ENCODE data around the gene SERINC5. TPM values are rescaled to one million over a fixed set of nuclear protein-coding genes. Genes with fewer than 3 reads are reported as not detected.

Gene SERINC5
- total and polyA plus RNA-seq, 12 donors, result 14.4 to 258 (median 88.0) TPM

- DNase-seq, result peak in 1 of 7 donors; percentile 14
- no peak overlapping the region for H3K27ac ChIP-seq
- H3K4me3 ChIP-seq, result no peak overlapping the region
- peaks cover 0 to 49% of the 10 kb centered on the region in 2 donors for H3K36me3 ChIP-seq (replicated peaks in 1 of 2)
- TF ChIP-seq, protein P1, sequence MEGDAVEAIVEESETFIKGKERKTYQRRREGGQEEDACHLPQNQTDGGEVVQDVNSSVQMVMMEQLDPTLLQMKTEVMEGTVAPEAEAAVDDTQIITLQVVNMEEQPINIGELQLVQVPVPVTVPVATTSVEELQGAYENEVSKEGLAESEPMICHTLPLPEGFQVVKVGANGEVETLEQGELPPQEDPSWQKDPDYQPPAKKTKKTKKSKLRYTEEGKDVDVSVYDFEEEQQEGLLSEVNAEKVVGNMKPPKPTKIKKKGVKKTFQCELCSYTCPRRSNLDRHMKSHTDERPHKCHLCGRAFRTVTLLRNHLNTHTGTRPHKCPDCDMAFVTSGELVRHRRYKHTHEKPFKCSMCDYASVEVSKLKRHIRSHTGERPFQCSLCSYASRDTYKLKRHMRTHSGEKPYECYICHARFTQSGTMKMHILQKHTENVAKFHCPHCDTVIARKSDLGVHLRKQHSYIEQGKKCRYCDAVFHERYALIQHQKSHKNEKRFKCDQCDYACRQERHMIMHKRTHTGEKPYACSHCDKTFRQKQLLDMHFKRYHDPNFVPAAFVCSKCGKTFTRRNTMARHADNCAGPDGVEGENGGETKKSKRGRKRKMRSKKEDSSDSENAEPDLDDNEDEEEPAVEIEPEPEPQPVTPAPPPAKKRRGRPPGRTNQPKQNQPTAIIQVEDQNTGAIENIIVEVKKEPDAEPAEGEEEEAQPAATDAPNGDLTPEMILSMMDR (IDR thresholded peaks at IDR 0.05), result no peak
- TF ChIP-seq POLR2A (IDR thresholded peaks at IDR 0.05), result no peak
- no peaks in the 10 kb centered on the region for H3K9me3 ChIP-seq (replicated peaks in 1 of 3)
- WGBS, 4 donors, result 85 to 89% (median 87%) methylated on average over 11 of the region's 11 CpGs
- no peaks in the 10 kb centered on the region for H3K27me3 ChIP-seq
- intact Hi-C loops (cut with DNase I), result no loop called here
- no peaks in the 10 kb centered on the region for H3K4me1 ChIP-seq (replicated peaks in 1 of 2)
Measured at GRCh38 chr5:80150731-80151130, 105.1 kb downstream of the SERINC5 start.

DNA sequence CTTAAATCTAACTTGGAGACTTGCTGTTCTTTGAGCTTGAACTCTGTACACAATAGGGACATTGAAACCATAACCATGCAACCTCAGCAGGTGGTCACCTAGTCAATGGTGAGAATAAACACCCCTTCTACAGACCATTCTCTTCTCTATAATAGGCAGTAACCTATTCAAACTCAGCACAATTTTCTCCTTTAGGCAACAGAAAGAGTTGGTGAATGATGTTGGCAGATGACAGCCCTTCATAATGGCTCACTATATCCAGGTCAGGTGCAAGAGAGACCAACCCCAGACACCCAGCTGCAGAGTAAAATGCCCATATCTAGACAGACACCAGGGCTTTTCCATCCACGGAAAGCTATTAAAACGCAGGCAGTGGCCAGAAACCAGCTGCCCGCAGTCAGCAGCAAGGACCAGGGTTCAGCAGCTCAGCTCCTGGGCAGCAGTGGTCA is 106.7 kb downstream of the SERINC5 start:
- TF ChIP-seq POLR2A (IDR thresholded peaks at IDR 0.05), result no peak
- TF ChIP-seq, protein P1 (IDR thresholded peaks at IDR 0.05), result no peak
- intact Hi-C loops (cut with DNase I), result no loop called here
- H3K4me1 ChIP-seq (replicated peaks in 1 of 2), result no peaks in the 10 kb centered on the region
- H3K4me3 ChIP-seq, result no peak overlapping the region
- WGBS, 4 donors, result 82 to 100% (median 88%) methylated on average over 2 to 3 of the region's 3 CpGs
- H3K36me3 ChIP-seq (replicated peaks in 1 of 2), result peaks cover 0 to 57% of the 10 kb centered on the region in 2 donors
- H3K27ac ChIP-seq, result peak overlapping the region in 1 of 5 donors; percentile 18
- H3K9me3 ChIP-seq (replicated peaks in 1 of 3), result no peaks in the 10 kb centered on the region
- DNase-seq, result peak in 1 of 7 donors; percentile 17
- H3K27me3 ChIP-seq, result no peaks in the 10 kb centered on the region

GRCh38 chr5:80147119-80147815 is 108.6 kb downstream of the SERINC5 start:
- TF ChIP-seq, protein P1 (IDR thresholded peaks at IDR 0.05), result no peak
- TF ChIP-seq POLR2A (IDR thresholded peaks at IDR 0.05), result no peak
- Histone ChIP-seq H3K9me3 (replicated peaks in 1 of 3) (no peaks in the 10 kb centered on the region), H3K27ac (no peak overlapping the region), H3K27me3 (no peaks in the 10 kb centered on the region), H3K4me1 (replicated peaks in 1 of 2) (peaks cover 0 to 7% of the 10 kb centered on the region in 2 donors), H3K36me3 (replicated peaks in 1 of 2) (peaks cover 0 to 69% of the 10 kb centered on the region in 2 donors), H3K4me3 (no peak overlapping the region)
- peak in 1 of 7 donors; percentile 9 for DNase-seq
- intact Hi-C loops (cut with DNase I), result no loop called here
- 92 to 95% (median 93%) methylated on average over 9 of the region's 9 CpGs for WGBS, 4 donors

- TF ChIP-seq, protein P1 (IDR thresholded peaks at IDR 0.05), result no peak
- no peak for TF ChIP-seq POLR2A (IDR thresholded peaks at IDR 0.05)
- H3K27ac ChIP-seq, result peak overlapping the region in 2 of 5 donors; percentile 7 to 30
- intact Hi-C loops (cut with DNase I), result no loop called here
- H3K4me3 ChIP-seq, result no peak overlapping the region
- peaks cover 10 to 18% of the 10 kb centered on the region in 2 donors for H3K4me1 ChIP-seq (replicated peaks in 1 of 2)
- H3K36me3 ChIP-seq (replicated peaks in 1 of 2), result peaks cover 0 to 62% of the 10 kb centered on the region in 2 donors
- peak in 1 of 7 donors; percentile 24 for DNase-seq
- H3K27me3 ChIP-seq, result no peaks in the 10 kb centered on the region
- no peaks in the 10 kb centered on the region for H3K9me3 ChIP-seq (replicated peaks in 1 of 3)
- WGBS, 4 donors, result 82 to 90% (median 86%) methylated on average over 9 of the region's 9 CpGs
Measured at GRCh38 chr5:80146046-80146445, 109.8 kb downstream of the SERINC5 start.

All from adrenal gland (tissue), 12 donors.